ENCODE measurements around the gene SORT1.
A peak's percentile ranks its signal among the peaks of the same experiment; 100 is the strongest.
"Not testable (repeated sequence)": the region's sequence is repeated elsewhere in the genome, so short reads cannot be mapped to it uniquely, and the experiment has no call there.

SORT1 gene

GRCh38 chr1:109398343-109399225 lies 866 bp upstream of the SORT1 start:
- peak in 2 of 58 donors; percentile 64 to 65 for DNase-seq

- DNase-seq = peak in 2 of 58 donors; percentile 7 to 19
Observed at GRCh38 chr1:109396871-109397580, 692 bp downstream of the SORT1 start.

GRCh38 chr1:109396513-109396839 lies 1.2 kb downstream of the SORT1 start:
- DNase-seq = peak in 8 of 58 donors; percentile 10 to 44 (median 28)

DNA sequence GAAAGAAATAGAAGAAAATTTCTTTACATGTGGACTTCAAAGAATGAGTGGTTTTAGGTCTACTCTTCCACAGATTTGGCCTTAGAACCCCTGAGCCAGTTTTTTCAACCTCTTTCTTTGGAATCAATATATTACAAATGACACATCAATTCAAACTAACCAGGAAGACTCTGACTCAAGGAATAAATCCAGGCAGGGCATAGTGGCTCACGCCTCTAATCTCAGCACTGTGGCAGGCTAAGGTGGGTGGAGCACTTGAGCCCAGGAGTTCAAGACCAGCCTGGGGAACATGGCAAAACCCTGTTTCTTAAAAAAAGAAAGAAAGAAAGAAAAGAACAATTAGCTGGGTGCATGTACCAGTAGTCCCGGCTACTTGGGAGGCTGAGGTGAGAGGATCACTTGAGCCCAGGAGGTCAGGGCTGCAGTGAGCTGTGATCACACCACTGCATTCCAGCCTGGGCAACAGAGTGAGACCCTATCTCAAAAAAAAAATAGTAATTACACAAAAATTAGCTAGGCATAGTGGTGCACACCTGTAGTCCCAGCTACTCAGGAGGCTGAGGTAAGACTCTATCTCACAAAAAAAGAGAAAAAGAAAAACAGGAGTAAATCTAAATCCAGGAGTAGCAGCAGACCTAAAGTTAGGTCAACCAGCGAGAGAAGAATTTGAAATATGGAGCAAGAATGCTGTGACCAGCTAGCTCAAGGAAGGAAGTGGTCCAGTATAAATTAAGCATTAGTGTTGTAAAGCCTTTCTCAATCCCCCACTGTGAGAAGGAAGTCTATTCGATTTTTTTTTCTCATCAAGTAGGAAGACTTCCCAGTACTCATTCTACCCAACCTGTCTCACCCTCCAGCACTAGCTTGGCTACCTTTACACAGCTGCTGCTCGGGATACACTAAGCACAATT lies 1.9 kb downstream of the SORT1 start:
- DNase-seq = no peak

- DNase-seq = not testable (repeated sequence)
Observed at GRCh38 chr1:109395282-109395599, 2.5 kb downstream of the SORT1 start.

GRCh38 chr1:109394591-109395281 lies 3.0 kb downstream of the SORT1 start:
- DNase-seq = no peak

- no peak for DNase-seq
Observed at GRCh38 chr1:109393617-109394233, 4.0 kb downstream of the SORT1 start.

- peak in 45 of 58 donors; percentile 16 to 89 (median 55) for DNase-seq
Observed at GRCh38 chr1:109392788-109393616, 4.7 kb downstream of the SORT1 start.

- DNase-seq = peak in 31 of 58 donors; percentile 8 to 79 (median 45)
Observed at GRCh38 chr1:109392037-109392787, 5.5 kb downstream of the SORT1 start.

DNA sequence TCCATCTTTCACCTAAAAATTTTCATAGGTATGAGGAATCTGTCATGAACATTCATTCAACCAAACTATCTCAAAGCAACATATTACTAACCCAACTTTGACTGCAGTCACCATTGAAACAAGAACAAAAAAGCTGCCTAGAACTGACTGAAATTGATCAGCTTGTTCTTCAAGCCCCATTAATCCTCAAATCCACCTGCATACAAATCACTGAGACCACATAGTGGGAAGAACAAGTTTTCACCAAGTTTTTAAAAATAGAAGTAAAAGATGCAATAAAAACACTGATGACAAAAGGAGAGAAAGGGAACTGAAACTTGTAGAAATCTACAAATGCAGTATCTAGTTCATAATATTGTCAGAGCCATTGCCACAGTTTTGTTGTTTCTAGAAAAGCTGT lies 6.1 kb downstream of the SORT1 start:
- DNase-seq = no peak

- DNase-seq = no peak
Observed at GRCh38 chr1:109391157-109391556, 6.6 kb downstream of the SORT1 start.

DNA sequence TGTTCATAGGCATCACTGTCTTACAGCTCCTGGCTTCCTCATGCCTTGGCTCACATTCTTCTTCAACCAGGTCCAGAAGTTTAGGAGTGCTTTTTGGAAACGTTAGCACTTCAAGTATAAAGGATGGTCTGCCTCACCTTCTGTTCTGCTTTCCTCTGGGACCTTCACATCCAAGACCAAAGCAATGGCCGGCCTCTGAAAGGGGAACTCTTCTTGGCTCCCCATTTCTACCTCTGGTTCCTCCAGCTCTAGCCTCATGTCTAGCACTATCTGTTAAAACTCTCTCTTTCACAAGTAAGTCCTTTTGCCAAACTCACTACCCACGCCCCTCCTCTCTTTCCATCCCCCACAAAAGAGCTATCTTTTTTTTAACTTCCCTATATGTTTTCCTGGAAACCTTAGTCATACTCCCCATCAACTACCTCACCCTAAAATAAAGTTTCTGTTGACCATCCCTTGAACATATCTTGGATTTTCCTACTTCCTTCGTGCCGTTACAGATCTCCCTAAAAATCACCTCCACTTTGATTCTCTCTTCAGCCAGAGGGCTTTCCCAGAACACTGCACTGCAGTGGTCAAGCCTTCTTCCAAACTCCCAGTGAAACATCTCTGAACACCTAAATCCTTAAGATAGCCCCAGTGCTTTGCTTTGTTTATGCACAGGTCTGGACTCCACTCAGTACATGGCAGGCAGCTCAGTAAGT lies 7.9 kb downstream of the SORT1 start:
- no peak for DNase-seq

- DNase-seq = peak in 2 of 58 donors; percentile 1 to 9
Observed at GRCh38 chr1:109388884-109389637, 8.7 kb downstream of the SORT1 start.

- no peak for DNase-seq
Observed at GRCh38 chr1:109388208-109388711, 9.5 kb downstream of the SORT1 start.

GRCh38 chr1:109386054-109386717 lies 11.5 kb downstream of the SORT1 start:
- no peak for DNase-seq

DNA sequence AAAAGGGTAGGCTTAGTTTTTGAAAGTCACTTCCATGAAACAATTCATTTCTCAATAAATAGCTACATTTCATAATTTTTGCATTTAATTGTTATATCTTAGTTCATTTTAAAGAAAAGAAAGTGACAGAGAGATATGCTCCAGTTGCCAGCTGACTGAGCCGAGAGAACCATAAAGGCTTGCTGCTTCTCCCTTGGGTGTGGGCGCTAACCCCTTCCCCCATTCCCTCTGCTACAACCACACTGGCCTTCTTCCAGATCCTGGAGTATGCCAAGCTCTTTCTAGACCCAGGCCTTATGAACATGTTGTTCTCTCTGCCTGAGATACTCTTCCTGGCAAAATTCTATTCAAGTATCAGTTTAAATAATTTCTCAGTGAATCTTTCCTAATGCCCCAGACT lies 12.3 kb downstream of the SORT1 start:
- DNase-seq = peak in 31 of 58 donors; percentile 8 to 75 (median 44)

DNA sequence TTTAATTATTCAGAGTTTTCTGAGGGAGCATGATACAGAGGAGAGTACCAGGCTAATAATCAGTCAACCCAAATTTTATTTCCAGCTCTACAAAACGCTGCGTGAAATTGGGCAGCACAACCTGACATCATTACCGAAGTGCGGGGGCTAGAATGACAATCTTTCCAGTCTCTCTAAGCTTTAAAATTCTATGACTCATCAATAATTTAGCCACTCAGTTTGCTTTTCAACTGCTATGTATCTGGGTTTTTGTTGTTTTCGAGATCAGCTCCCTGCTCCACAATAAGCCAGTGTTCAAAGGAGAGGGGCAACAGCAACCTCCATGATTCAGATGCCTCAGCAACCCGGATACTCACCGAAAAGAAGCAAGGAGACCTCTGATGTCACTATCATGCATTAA lies 13.9 kb downstream of the SORT1 start:
- peak in 5 of 58 donors; percentile 11 to 25 (median 21) for DNase-seq
